HG03439 (cell line): ENCODE measurements around the gene SGCB.

Experiments used
- ATAC-seq: cut with Tn5 transposase; IDR thresholded peaks from one replicate; pipeline ENCODE4 v1.9.1; 2021; ENCODE audit warnings: mild to moderate bottlenecking, moderate library complexity; ENCODE audit not compliant: unreplicated experiment

The SGCB gene

DNA sequence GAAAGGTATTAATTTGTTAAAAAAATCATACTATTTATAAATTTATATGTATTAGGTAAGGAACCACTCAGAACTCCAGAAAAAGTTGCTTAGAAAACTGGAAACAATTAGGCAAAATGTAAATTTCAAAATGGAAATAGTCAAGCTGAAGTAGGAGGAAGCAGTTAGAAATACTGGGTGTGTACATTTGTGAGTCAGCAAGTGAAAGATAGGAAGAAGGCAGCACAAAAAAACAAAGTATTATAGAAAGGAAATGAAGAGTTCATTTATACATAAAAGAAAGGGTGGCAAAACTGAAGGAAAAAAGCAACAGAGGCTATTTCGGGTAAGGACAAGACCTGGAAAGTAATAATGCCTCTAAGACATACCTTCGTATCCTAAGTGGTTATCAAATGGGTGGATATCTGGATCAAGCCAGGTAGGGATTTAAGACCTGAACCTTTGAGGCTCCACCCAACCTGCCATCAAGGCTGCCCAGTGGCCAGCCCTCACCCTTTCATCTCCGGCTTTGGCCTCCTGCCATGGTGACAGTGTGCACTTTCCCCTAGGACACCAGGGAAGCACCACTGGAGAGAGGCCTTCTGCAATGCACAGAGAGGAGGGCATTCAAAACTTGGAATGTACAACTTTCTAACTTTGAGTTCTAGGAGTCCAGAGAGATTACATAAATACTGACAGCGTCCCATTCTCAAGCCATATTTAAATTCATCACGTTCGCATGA, 18.0 kb downstream of the SGCB start, which contains the start of gene LRRC66:
TSS of gene LRRC66 (minus strand) at position 428 of the 722 bp plus-strand sequence. CDS start 2,750 bp downstream, outside the sequence.
- ATAC-seq: no peak

- no peak for ATAC-seq
These were observed 20.3 kb downstream of the SGCB start for GRCh38 chr4:52017814-52018213.

- ATAC-seq: no peak
These were observed 21.1 kb downstream of the SGCB start for GRCh38 chr4:52016981-52017380.

DNA sequence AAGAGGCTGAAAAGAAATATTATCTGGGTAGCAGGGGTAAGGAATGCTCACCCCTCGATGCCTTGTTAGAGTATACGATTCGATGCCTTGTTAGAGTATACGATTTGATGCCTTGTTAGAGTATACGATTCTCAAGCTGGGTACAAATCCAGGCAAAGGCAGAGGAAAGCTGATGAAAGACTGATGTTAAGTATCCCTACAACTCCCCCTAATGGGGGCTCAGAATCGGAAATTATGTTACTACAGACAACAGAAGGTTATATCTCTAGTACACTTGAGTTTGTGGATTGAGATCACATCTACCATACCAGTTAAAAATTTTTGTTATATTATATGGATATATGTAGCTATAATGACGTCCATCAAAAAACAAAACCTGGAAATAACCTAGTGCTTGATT, 22.7 kb downstream of the SGCB start:
- no peak for ATAC-seq

DNA sequence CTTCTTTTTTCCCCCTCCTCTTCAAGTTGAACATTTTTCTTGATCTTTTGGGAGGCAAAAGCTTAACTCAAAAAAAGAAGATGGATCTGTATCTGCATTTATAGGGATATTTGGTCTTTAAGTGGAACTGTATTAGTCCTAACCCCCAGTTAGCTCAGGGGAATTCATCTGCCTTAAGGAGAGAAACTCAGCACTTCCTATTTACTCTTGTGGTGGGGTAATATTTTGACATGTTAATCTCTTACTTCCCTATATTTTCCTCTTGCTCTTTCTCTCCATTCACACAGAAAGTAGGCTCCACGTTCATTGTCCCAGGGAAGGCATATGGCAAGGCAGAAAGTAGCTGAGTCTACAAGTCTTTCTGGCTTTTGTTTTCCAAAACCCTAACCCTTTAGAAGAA, 23.2 kb downstream of the SGCB start:
- no peak for ATAC-seq

DNA sequence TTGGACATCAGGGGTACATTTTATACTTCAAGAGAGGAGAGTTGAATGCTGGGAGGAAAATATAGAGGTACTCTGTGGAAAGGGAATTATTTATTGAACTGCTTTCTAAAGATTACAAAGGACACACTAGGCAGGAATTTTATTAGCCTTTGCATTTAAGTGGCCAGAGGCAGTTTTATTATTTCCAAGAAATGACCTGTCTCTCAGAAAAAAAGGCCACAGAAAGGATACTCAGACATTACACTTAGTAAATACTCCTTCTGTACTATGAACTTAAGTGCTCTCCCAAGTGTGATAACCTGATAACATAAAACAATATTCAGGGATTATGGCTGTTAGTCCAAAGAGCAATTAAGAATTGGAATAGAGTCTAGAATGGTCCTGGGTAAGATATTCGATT, 25.4 kb downstream of the SGCB start:
- ATAC-seq: no peak

DNA sequence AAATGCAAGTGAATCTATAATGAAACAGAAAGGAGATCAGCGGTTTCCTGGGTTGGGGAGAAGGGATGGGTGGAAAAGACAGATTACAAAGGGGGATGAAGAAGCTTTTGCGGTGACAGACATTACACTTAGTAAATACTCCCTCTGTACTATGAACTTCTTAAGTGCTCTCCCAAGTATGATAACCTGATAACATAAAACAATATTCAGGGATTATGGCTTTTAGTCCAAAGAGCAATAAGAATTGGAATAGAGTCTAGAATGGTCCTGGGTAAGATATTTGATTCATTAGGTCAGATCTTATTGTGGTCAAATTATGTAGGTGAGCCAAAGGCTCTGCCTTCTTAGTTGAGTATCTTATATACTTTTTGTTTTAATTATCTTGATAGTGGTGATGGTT, 27.1 kb downstream of the SGCB start:
- no peak for ATAC-seq

GRCh38 chr4:52006887-52007286, 31.2 kb downstream of the SGCB start:
- ATAC-seq: no peak

- ATAC-seq: no peak
These were observed 32.4 kb downstream of the SGCB start for GRCh38 chr4:52005604-52006273.

DNA sequence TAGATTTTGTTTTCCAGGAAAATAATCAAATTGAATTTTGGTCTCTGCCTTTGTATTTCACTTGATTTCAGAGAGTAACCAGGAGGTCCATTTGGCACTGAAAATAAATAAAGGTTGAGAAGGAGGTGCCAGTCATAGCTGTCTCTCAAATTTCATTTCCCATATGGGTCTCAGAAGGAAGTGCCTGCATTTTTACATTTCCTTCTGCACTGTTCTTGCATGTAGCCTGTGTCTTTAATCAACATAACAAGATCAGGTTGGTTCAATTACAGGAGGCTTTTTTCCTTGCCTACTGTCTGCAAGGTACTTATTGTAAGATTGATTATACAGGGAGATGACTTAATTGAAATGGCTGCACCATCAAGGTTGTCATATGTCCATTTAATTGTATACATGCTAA, 33.7 kb downstream of the SGCB start:
- no peak for ATAC-seq

GRCh38 chr4:52001616-52002015, 36.5 kb downstream of the SGCB start:
- no peak for ATAC-seq

DNA sequence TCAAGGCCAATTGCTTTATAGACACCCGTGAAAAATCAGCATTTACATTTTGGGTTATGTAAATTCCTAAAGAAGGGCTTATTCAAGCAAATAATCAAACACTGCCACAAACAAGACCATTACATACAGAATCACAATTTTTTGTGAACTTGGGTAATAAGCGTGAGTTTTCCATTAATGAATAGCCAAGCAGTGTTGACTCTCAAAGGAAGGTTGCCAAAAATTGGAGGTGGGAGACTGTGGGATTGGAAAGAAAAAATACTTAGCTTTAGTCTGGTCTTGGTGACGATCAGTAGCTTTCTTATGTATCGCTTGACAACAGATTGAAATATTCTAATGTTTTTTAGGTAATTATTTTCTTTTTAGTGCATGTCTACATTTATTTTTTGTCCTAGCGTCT, 38.8 kb downstream of the SGCB start:
- no peak for ATAC-seq

DNA sequence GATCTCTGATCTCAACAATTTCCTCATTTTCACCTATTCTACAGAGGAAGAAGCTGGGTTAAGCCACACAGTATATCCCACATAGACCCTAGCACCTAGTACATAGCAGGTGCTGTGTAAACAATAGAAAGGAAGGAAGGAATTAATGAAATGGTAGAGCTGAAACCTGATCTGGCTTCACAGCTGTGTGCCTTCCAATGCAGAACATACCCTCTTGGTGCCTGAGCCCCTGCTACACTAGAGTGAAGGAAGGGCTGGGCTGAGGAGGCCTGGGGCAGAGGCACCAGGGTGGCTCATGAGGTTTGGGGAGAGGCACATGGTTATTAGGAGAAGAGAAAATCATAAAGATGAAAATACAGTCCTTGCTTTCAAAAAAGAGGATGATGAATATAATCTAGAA, 39.3 kb downstream of the SGCB start:
- ATAC-seq: no peak

DNA sequence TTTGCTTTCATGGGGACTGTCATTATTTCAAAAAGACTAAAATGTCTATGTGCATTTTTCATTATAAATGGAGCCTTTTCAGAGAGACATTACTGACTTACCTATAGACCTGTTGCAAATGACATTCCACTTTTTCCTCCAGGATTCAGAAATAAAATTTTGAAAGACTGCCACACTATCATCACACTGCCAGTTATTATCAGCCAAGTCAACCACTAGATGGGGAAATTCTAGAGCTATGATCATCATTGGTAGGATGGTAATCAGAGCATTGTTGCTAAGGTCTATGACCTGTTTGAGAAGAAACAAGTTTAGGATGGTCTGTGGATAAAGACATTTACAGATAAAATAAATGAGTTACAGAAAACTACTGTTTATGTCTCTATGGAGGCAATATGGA, 40.5 kb downstream of the SGCB start:
- no peak for ATAC-seq

DNA sequence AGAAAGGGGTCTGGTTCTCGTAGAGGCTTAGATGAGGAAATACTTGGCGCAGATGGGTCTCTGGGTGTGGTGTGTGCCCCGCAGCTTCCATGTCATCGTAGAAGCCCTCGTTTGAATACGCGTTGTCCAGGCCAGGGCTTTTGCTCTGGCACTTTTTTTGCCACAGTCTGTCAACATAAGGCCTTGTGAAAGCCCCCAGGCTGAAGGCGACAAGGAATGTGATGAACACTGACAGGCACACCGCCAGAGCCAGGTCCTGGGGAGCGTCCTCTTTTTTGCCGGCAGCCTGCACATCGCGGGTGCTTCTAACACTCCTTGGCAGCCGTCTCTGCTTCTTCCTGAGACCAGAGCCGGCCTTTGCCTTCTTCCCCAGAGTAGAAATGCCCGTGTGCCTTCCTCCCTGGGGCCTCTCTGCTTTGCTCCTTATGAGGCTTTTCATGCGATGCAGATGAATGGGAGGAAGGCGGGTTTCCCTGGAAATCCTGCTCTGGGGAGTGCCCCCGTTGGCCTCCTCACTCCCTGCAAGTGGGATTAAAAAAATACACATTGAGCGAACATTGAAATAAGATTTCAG, 42.4 kb downstream of the SGCB start:
- no peak for ATAC-seq
